Adipocyte (in vitro differentiated cells): ENCODE results near the gene UCP3.

Experiments used
- DNase-seq: peaks from one replicate; pipeline ENCODE4 v3.0.0-alpha.2; 2015; ENCODE audit warnings: low read depth
- H3K27me3 ChIP-seq: replicated peaks from 2 replicates; pipeline ENCODE4 v1.7.0; 2013; ENCODE audit warnings: mild to moderate bottlenecking, low read length, moderate library complexity; ENCODE audit not compliant: control insufficient read depth, insufficient read depth
- H3K36me3 ChIP-seq: 2 replicates; pipeline ENCODE4 v1.7.0; 2013; ENCODE audit warnings: low read length, mild to moderate bottlenecking, moderate library complexity; ENCODE audit not compliant: control insufficient read depth, insufficient read depth, severe bottlenecking
- H3K4me1 ChIP-seq: 2 replicates; pipeline ENCODE4 v1.7.0; 2013; ENCODE audit warnings: mild to moderate bottlenecking, low read length, moderate library complexity; ENCODE audit not compliant: control insufficient read depth, insufficient read depth
- H3K4me3 ChIP-seq: 2 replicates; pipeline ENCODE4 v1.7.0; 2013; ENCODE audit warnings: mild to moderate bottlenecking, low read length, moderate library complexity
- H3K9ac ChIP-seq: 2 replicates; pipeline ENCODE4 v1.7.0; 2013; ENCODE audit warnings: mild to moderate bottlenecking, low read length, moderate library complexity
- H3K9me3 ChIP-seq: 2 replicates; pipeline ENCODE4 v1.7.0; 2013; ENCODE audit warnings: mild to moderate bottlenecking, low read length, moderate library complexity; ENCODE audit not compliant: control insufficient read depth

Gene UCP3

DNA sequence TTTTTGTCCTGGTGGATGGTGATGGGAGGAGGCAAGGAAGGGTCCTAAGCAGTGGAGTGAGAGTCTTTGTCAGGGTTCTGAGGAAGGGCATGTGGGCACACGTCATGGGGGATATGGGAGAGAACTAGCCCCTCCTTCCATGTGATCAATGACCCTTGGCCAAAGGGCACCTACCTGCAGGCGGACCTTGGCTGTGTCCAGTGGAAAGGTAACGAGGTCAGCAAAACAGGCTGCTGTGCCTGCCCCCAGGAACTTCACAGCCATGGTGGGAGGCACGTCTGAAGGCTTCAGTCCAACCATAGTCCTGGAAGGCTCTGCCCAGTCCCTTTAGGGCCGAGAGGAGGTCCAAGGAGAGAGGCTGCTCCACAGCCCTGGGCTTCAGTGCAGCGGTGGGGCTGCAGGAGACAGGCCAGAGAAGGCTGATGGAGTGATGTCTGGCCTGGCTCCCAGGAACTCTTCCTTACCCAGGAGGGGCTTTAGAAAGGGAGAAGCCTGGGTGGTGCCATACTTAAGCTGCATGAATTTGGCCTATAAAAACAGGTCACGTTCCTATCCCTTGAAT is 2.1 kb downstream of the UCP3 start:
- H3K9me3 ChIP-seq, result no peaks in the 10 kb centered on the region
- DNase-seq, result no peak
- no peak overlapping the region for H3K4me3 ChIP-seq

DNA sequence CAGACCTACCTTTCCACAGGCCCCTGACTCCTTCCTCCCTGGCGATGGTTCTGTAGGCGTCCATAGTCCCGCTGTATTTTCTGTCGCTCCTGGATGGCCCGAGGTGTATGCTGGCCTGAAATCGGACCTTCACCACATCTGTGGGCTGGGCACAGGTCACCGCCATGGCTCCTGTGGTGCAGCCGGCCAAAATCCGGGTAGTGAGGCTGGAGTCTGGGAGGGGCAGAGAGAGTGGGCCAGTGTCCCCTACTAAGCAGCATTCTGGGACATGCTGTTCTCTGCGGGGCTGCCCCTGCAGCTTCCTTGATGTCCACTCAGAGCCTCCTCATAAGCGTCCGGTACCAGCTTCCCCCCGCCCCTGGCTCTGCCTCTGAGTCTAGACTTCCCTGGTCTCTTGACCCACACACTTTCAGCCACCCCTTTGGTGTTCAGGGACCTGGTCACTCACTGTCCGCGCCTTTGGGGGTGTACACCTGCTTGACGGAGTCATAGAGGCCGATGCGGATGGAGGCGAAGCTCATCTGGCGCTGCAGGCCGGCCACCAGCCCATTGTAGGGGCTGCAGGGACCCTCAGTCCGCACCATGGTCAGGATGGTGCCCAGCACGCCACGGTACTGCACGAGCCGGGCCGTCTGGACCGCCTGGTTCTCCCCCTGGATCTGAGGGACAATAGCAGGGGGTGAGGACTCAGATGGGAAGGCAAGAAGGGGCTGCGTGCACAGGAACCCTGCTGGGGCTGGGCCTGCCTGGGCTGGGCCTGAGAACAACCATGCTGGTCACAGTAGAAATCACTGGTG is 3.0 kb downstream of the UCP3 start:
- no peak for DNase-seq

More for the DNA sequence above, 2.1 kb downstream of the UCP3 start:
- H3K36me3 ChIP-seq, result no peaks in the 10 kb centered on the region
- no peaks in the 10 kb centered on the region for H3K27me3 ChIP-seq
- H3K9ac ChIP-seq, result no peak overlapping the region
- peaks cover 27% of the 10 kb centered on the region for H3K4me1 ChIP-seq

DNA sequence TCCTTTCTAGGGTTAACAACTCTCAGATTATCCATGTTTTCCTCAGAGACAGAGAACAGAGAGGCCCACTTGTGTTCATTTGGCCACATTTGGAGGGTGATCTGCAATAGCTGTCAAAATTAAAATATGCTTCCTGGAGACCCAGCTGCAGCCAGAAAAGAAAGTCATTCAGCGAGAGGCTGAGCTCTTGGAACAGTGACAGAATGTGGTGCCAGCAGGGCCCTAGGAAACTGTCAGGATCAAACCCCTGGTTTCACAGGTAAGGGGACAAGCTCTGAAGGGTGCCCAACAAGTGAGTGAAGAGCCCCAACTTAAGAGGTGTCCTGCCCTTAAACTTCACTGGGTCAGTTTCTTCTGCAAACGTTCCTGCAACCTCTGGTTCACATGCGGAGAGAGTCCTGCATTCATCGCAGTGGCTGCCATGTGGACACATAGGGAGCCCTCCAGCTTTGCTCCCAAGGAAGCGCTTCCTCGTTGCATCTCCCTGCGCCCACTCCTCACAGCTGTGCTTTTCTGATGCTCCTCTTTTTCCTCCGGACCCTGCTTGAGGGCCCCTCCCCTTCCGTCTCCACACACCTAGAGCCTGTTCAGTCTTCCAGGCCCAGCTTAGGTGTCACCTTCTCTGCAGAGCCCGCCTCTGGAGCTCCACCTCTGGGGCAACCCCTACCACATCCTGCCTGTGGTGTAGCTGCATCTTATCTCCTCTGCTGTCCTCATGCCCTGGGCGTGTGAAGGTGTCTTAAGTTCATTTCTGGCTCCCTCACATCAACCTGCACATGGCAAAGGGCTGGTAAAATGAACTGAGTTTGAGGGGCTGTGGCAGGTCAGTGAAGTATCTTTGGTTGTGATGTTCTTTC is 3.9 kb downstream of the UCP3 start:
- no peaks in the 10 kb centered on the region for H3K36me3 ChIP-seq
- no peak overlapping the region for H3K9ac ChIP-seq
- H3K4me1 ChIP-seq, result peaks cover 22% of the 10 kb centered on the region
- no peaks in the 10 kb centered on the region for H3K9me3 ChIP-seq
- H3K27me3 ChIP-seq, result no peaks in the 10 kb centered on the region
- DNase-seq, result no peak
- H3K4me3 ChIP-seq, result no peak overlapping the region

More for the DNA sequence above, 3.0 kb downstream of the UCP3 start:
- no peaks in the 10 kb centered on the region for H3K36me3 ChIP-seq
- H3K9ac ChIP-seq, result no peak overlapping the region
- no peaks in the 10 kb centered on the region for H3K27me3 ChIP-seq
- H3K4me3 ChIP-seq, result no peak overlapping the region
- no peaks in the 10 kb centered on the region for H3K9me3 ChIP-seq
- H3K4me1 ChIP-seq, result peaks cover 22% of the 10 kb centered on the region

DNA sequence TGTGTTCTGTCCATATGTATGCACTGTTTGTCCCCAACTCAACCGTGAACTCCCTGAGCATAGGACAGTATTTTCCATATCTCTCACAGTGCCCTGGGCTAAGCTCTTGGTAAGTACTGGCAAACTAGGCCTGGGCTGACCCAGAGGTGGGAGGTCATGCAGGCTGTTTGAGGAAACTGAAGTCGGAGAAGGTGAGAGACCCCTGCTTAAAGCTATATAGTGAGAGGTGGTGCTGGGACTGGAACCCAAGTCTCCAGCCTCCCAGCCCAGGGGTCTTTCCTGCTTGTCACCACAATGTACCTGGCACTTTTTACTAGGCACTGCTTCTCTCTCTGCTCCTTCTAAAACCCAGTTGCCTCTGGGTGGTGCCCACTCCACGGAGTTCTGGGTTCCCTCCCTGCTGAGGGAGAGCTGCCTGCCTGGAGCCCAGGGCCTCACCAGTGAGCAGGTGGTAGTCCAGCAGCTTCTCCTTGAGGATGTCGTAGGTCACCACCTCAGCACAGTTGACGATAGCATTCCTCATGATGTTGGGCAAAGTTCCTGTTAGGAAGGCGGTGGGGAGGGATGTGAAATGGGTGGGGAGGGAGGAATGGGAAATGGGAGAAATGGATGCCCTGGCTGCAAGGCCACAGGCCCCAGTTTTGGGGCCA is 4.7 kb downstream of the UCP3 start:
- Histone ChIP-seq H3K4me1 (peaks cover 22% of the 10 kb centered on the region), H3K27me3 (no peaks in the 10 kb centered on the region), H3K9ac (no peak overlapping the region), H3K36me3 (no peaks in the 10 kb centered on the region), H3K9me3 (no peaks in the 10 kb centered on the region), H3K4me3 (no peak overlapping the region)
- DNase-seq, result no peak

DNA sequence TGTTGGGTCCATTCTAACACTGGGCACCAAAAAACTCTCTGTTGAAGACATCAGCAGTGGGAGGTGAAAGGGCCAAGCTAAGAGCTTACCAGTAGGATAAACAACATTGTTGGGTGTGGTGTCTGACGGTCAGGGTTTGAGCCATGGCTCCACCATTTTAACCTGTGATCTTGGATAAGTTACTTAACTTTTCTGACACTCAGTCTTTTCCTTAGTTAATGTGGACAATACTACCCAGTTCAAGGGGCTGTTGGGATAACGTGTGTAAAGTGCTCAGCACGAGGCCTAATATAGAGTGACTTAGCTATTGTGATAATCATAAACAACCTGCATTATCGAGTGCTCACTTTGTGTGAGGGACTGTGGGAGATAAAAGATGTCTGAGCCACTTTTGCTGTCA is 6.1 kb downstream of the UCP3 start:
- no peaks in the 10 kb centered on the region for H3K9me3 ChIP-seq
- H3K36me3 ChIP-seq, result no peaks in the 10 kb centered on the region
- H3K4me3 ChIP-seq, result no peak overlapping the region
- H3K27me3 ChIP-seq, result no peaks in the 10 kb centered on the region
- H3K9ac ChIP-seq, result no peak overlapping the region
- peaks cover 16% of the 10 kb centered on the region for H3K4me1 ChIP-seq
- no peak for DNase-seq

DNA sequence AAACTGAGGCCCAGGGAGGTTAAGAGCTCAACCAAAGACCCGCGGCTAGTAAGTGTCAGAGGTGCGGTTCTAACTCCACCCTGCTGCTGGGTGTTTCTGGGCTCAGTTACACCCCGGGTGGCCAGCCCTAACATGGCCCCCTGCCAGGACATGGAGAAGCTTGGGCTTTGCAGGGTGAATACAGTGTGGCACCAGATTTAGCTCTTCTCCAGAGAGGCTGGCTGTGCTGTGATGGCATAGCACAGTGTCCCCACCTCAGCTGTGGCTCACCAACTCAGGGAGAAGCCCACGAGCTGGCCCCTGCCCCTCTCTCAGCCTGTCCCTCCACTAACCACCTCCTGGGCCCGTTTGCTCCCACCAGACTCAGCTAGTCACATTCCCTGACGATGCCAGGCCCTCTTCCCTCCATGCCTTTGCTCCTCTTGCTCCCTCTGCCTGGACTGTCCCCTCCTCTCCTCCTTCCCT is 7.0 kb downstream of the UCP3 start:
- Histone ChIP-seq H3K9ac (no peak overlapping the region), H3K4me3 (no peak overlapping the region), H3K36me3 (no peaks in the 10 kb centered on the region), H3K9me3 (no peaks in the 10 kb centered on the region), H3K4me1 (peaks cover 16% of the 10 kb centered on the region), H3K27me3 (no peaks in the 10 kb centered on the region)
- no peak for DNase-seq

DNA sequence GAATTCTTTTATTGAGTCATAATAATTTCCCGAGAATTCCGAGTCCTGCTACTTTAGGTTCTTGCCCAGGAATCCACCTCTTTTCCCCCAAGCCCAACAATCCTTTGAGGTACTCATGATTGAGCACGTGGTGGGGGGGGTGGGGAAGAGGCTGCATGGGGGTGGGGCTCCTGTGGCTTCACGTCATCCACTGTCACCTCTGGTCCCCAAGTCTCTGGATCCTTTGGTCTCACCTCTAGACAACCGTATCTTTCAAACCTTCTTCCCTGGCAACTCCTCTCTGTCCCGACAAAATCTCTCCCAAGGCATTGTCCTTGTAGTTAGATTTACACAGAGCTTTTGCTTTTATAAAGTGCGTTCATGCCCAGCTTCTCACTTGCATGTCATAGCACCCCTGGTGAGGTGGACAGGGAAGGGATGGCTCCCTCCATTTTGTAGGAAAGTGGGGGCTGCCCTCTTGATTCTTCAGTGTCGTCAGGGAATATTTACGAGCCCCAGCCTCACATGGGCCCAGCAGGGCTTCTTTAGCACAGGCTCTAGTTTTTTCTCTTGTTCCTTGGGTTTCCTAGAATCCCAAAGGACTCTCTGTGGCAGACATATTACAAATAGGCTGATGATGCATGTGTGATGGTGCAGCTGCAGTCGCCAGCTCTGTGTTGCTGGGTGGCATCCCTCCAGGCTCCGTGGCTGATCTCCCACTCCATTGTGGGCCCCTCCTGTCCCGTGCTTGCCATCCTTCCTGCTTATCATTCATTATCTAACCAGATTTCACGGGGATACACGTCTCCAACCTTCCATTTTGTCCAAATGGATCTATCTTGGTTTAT is 8.4 kb downstream of the UCP3 start:
- Histone ChIP-seq H3K9me3 (no peaks in the 10 kb centered on the region), H3K36me3 (no peaks in the 10 kb centered on the region), H3K9ac (no peak overlapping the region), H3K4me3 (no peak overlapping the region), H3K4me1 (peaks cover 16% of the 10 kb centered on the region), H3K27me3 (no peaks in the 10 kb centered on the region)
- DNase-seq, result no peak

DNA sequence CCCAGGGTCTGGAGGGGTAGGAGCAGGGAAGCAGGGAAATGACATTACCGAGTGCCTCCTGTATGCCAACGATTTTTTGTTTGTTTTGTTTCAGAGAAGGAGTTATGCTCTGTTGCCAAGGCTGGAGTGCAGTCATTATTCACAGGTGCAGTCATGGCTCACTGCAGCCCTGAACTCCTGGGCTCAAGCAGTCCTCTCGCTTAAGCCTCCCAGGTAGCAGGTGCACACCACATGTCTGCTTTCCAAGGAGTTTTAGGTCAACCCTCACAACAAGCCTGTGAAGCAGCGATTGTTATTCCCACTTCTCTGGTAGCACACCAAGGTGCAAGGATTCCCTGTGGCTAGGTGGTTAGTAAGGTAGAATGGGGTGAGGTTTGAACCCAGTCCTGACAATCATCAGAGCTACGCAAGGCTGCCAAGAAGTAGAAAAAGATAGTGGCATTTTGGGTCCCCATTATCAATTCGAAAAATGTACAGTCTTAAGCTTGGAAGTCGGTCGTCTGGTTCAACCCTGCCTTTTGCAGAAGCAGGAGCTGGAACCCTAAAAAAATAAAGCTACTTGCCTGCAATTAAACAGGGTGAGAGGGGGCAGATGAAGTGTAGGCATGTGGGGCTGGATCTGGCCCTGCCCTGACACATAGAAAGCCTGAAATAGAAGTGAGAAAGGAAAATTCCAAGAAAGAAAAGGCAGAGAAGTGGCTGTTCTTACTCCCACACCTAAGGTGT is 9.1 kb downstream of the UCP3 start:
- H3K4me1 ChIP-seq, result peaks cover 11% of the 10 kb centered on the region
- no peaks in the 10 kb centered on the region for H3K36me3 ChIP-seq
- H3K9me3 ChIP-seq, result no peaks in the 10 kb centered on the region
- H3K4me3 ChIP-seq, result no peak overlapping the region
- DNase-seq, result no peak
- H3K27me3 ChIP-seq, result no peaks in the 10 kb centered on the region
- no peak overlapping the region for H3K9ac ChIP-seq

DNA sequence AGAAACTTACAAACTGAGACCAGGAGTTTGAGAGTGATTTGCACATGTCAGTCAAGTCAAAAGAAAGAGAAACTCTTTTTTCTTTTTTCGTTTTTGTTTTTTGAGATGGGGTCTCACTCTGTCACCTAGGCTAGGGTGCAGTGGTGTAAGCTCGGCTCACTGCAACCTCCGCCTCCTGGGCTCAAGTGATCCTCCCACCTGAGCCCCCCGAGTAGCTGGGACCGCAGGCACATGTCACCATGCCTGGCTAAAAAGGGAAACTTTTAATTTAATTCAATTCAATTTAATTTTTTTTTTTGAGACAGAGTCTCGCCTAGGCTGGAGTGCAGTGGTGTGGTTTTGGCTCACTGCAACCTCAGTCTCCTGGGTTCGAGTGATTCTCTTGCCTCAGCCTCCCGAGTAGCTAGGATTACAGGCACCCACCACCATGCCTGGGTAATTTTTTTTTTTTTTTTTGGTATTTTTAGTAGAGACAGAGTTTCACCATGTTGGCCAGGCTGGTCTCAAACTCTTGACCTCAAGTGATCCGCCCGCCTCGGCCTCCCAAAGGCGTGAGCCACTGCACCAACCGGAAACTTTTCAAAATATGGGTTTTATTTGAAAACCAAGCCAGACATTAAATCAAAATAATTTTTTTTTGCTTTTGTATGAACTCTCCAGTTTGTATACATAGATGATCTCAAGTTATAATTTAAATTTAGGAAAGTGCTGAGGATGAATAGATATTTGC is 9.9 kb downstream of the UCP3 start:
- no peak for DNase-seq
- no peaks in the 10 kb centered on the region for H3K36me3 ChIP-seq
- no peak overlapping the region for H3K4me3 ChIP-seq
- H3K9ac ChIP-seq, result no peak overlapping the region
- peaks cover 4% of the 10 kb centered on the region for H3K4me1 ChIP-seq
- H3K9me3 ChIP-seq, result no peaks in the 10 kb centered on the region
- no peaks in the 10 kb centered on the region for H3K27me3 ChIP-seq
